IMR-90 (cell line): ENCODE data around the gene ADCY4. TPM values are rescaled to one million over a fixed set of nuclear protein-coding genes. Genes with fewer than 3 reads are reported as not detected.

ENCODE experiments used
- ATAC-seq: fragments of 200-7000 bp; cut with Tn5 transposase; 2 replicates; pipeline ENCODE4 v1.9.1; 2020; ENCODE audit warnings: low read depth, mild to moderate bottlenecking, moderate library complexity
- BruUV-seq: library from RNA; stranded (reverse); fragments of 400-500 nt; replicated peaks from 2 replicates; lab custom pipeline; 2021; lab: Mats Ljungman, UMichigan
- CTCF ChIA-PET: fragments of 300-600 bp; formaldehyde crosslinking; extraction: SDS; loops from one replicate; lab custom pipeline; 2021; ENCODE audit warnings: antibody characterized with exemption; lab: Yijun Ruan, JAX
- POLR2A ChIA-PET: fragments of 300-600 bp; sonication (Branson Sonifier 250); formaldehyde crosslinking; loops from one replicate; lab custom pipeline; 2022; ENCODE audit warnings: antibody characterized with exemption; ENCODE audit not compliant: unreplicated experiment; lab: Charles Lee
- DNase-seq: peaks from one replicate; pipeline ENCODE4 v3.0.0; 2013
- H2AFZ ChIP-seq: replicated peaks from 2 replicates; pipeline ENCODE3; 2013; ENCODE audit warnings: low read length, mild to moderate bottlenecking; ENCODE audit not compliant: poor library complexity
- H2AK5ac ChIP-seq: 2 replicates; pipeline ENCODE4 v1.6.1; 2013; ENCODE audit warnings: low read depth, low read length, inconsistent platforms
- H2AK9ac ChIP-seq: replicated peaks from 2 replicates; pipeline ENCODE3; 2013; ENCODE audit warnings: mild to moderate bottlenecking, low read depth, low read length, moderate library complexity; ENCODE audit not compliant: poor library complexity
- H2BK120ac ChIP-seq: 2 replicates; pipeline ENCODE4 v1.6.1; 2013; ENCODE audit warnings: low read depth, low read length, inconsistent platforms
- H2BK15ac ChIP-seq: 3 replicates; pipeline ENCODE4 v1.6.1; 2013; ENCODE audit warnings: low read depth, low read length, inconsistent platforms
- H2BK20ac ChIP-seq: 2 replicates; pipeline ENCODE4 v1.6.1; 2013; ENCODE audit warnings: low read depth, mild to moderate bottlenecking, inconsistent platforms, low read length, moderate library complexity
- H2BK5ac ChIP-seq: 2 replicates; pipeline ENCODE4 v1.6.1; 2013; ENCODE audit warnings: mild to moderate bottlenecking, low read depth, low read length, inconsistent platforms; ENCODE audit not compliant: poor library complexity, severe bottlenecking
- H3K14ac ChIP-seq: replicated peaks from 2 replicates; pipeline ENCODE4 v1.6.1; 2013; ENCODE audit warnings: low read depth, low read length, inconsistent platforms
- H3K18ac ChIP-seq: 2 replicates; pipeline ENCODE4 v1.6.1; 2013; ENCODE audit warnings: low read depth, low read length, control low read depth
- H3K23ac ChIP-seq: 2 replicates; pipeline ENCODE4 v1.6.1; 2013; ENCODE audit warnings: low read depth, low read length, inconsistent platforms
- H3K27ac ChIP-seq: 2 replicates; pipeline ENCODE4 v1.5.1; 2013; ENCODE audit warnings: mild to moderate bottlenecking, control low read depth, low read length; ENCODE audit not compliant: insufficient read depth
- H3K27me3 ChIP-seq: 2 replicates; pipeline ENCODE4 v1.6.1; 2013; ENCODE audit warnings: low read length; ENCODE audit not compliant: control insufficient read depth, insufficient read depth
- H3K36me3 ChIP-seq: 2 replicates; pipeline ENCODE4 v1.6.1; 2013; ENCODE audit warnings: low read length, mixed read lengths; ENCODE audit not compliant: control insufficient read depth, insufficient read depth
- H3K4ac ChIP-seq: 2 replicates; pipeline ENCODE4 v1.6.1; 2013; ENCODE audit warnings: low read depth, low read length, inconsistent platforms
- H3K4me1 ChIP-seq: 2 replicates; pipeline ENCODE4 v1.6.1; 2013; ENCODE audit warnings: low read length, mixed read lengths; ENCODE audit not compliant: control insufficient read depth, insufficient read depth
- H3K4me2 ChIP-seq: 2 replicates; pipeline ENCODE4 v1.6.1; 2013; ENCODE audit warnings: low read depth, mild to moderate bottlenecking, control low read depth, low read length, moderate library complexity
- H3K4me3 ChIP-seq: 2 replicates; pipeline ENCODE4 v1.5.1; 2013; ENCODE audit warnings: low read depth, mild to moderate bottlenecking, control low read depth, low read length, moderate library complexity; ENCODE audit not compliant: insufficient read depth
- H3K56ac ChIP-seq: 2 replicates; pipeline ENCODE4 v1.6.1; 2013; ENCODE audit warnings: low read length, inconsistent platforms; ENCODE audit not compliant: insufficient read depth; ENCODE audit errors: extremely low read depth
- H3K79me1 ChIP-seq, 2 experiments: 2 replicates each; pipeline ENCODE4 v1.6.1; 2013; ENCODE audit warnings: low read length in 2 of 2, inconsistent platforms in 1 of 2, low read depth in 1 of 2
- H3K9ac ChIP-seq: 2 replicates; pipeline ENCODE4 v1.6.1; 2013; ENCODE audit warnings: low read depth, low read length, control low read depth
- H3K9me1 ChIP-seq: 2 replicates; pipeline ENCODE4 v1.6.1; 2013; ENCODE audit warnings: low read length, inconsistent platforms; ENCODE audit not compliant: insufficient read depth
- H3K9me3 ChIP-seq: 2 replicates; pipeline ENCODE4 v1.6.1; 2013; ENCODE audit warnings: low read length; ENCODE audit not compliant: control insufficient read depth, insufficient read depth
- H4K20me1 ChIP-seq: 2 replicates; pipeline ENCODE4 v1.6.1; 2013; ENCODE audit warnings: low read length, inconsistent platforms; ENCODE audit not compliant: insufficient read depth
- H4K5ac ChIP-seq: 2 replicates; pipeline ENCODE4 v1.6.1; 2013; ENCODE audit warnings: mild to moderate bottlenecking, low read depth, low read length, control low read depth
- H4K8ac ChIP-seq, 2 experiments: 2 replicates each; pipeline ENCODE4 v1.6.1; 2013; ENCODE audit warnings: low read depth in 2 of 2, low read length in 2 of 2, control low read depth in 1 of 2, inconsistent platforms in 1 of 2
- H4K91ac ChIP-seq: 2 replicates; pipeline ENCODE4 v1.6.1; 2013; ENCODE audit warnings: low read depth, low read length, inconsistent platforms; ENCODE audit not compliant: insufficient read depth
- BHLHE40 ChIP-seq: fragments of 150-350 bp; IDR thresholded peaks from 2 replicates; pipeline ENCODE4 v1.6.1; 2016; ENCODE audit warnings: mild to moderate bottlenecking, low read depth, low read length
- CHD1 ChIP-seq: IDR thresholded peaks from 2 replicates; pipeline ENCODE4 v1.6.1; 2012; ENCODE audit warnings: low read depth, low read length, improper control_type of control experiment
- ELK1 ChIP-seq: fragments of 150-350 bp; IDR thresholded peaks from 2 replicates; pipeline ENCODE4 v1.6.1; 2016; ENCODE audit warnings: low read depth, mild to moderate bottlenecking, low read length, moderate library complexity, borderline replicate concordance
- MAFK ChIP-seq: IDR thresholded peaks from 2 replicates; pipeline ENCODE4 v1.6.1; 2012; ENCODE audit warnings: low read depth, low read length, improper control_type of control experiment
- MAZ ChIP-seq: IDR thresholded peaks from 2 replicates; pipeline ENCODE4 v1.6.1; 2012; ENCODE audit warnings: low read depth, mild to moderate bottlenecking, low read length, improper control_type of control experiment, moderate library complexity, borderline replicate concordance
- POLR2A ChIP-seq: IDR thresholded peaks from 2 replicates; pipeline ENCODE4 v1.6.1; 2012; ENCODE audit warnings: mild to moderate bottlenecking, low read depth, low read length
- RCOR1 ChIP-seq: IDR thresholded peaks from 2 replicates; pipeline ENCODE4 v1.6.1; 2012; ENCODE audit warnings: mild to moderate bottlenecking, low read length, improper control_type of control experiment; ENCODE audit not compliant: insufficient replicate concordance
- RFX5 ChIP-seq: IDR thresholded peaks from 2 replicates; pipeline ENCODE4 v1.8.0; 2012; ENCODE audit warnings: low read depth, mild to moderate bottlenecking, low read length, moderate library complexity
- WGBS, 2 experiments: methylation state at CpG; one replicate each; pipeline versions ENCODE4 v1.1.5 to v1.1.7; 2013; ENCODE audit warnings: missing lambda C conversion rate in 2 of 2; ENCODE audit not compliant: insufficient read length in 1 of 2; ENCODE audit errors: extremely low coverage in 2 of 2; 5-methylcytosine and 5-hydroxymethylcytosine counted together
- dilution Hi-C: fragments of 300-500 bp; cut with HindIII; formaldehyde crosslinking; loops from one replicate; pipeline ENCODE4 v1.14.3; 2018; ENCODE audit warnings: low sequenced_read_pairs; ENCODE audit not compliant: unreplicated experiment
- in situ Hi-C: fragments of 300-500 bp; cut with MboI; formaldehyde crosslinking; loops from 3 replicates; pipeline ENCODE4 v1.14.3; 2019; ENCODE audit warnings: low sequenced_read_pairs, inconsistent platforms, mixed read lengths
- intact Hi-C: fragments of 100-400 bp; cut with micrococcal nuclease; formaldehyde crosslinking; loops from 2 replicates; pipeline ENCODE4 v1.10.0; 2022
- polyA plus RNA-seq, 3 experiments: library from polyadenylated mRNA; depleted of rRNA; stranded (reverse); fragments of >200 nt; gene quantifications; 2 replicates each; pipeline ENCODE4 v1.2.3, GENCODE V29; 2012; ENCODE audit warnings: low replicate concordance in 1 of 3
- total RNA-seq: library from RNA; depleted of rRNA; stranded (reverse); fragments of >200 nt; gene quantifications from 2 replicates; pipeline ENCODE4 v1.2.3, GENCODE V29; 2012
- TF ChIP-seq, protein P1 (sequence below): fragments of 150-350 bp; IDR thresholded peaks from 2 replicates; pipeline ENCODE4 v1.6.1; 2017; ENCODE audit warnings: mild to moderate bottlenecking, antibody characterized with exemption, low read length, low read depth

The ADCY4 gene
- total and polyA plus RNA-seq, 2 of the 4 experiments (the other 2 are of a cell fraction), result not detected

DNA sequence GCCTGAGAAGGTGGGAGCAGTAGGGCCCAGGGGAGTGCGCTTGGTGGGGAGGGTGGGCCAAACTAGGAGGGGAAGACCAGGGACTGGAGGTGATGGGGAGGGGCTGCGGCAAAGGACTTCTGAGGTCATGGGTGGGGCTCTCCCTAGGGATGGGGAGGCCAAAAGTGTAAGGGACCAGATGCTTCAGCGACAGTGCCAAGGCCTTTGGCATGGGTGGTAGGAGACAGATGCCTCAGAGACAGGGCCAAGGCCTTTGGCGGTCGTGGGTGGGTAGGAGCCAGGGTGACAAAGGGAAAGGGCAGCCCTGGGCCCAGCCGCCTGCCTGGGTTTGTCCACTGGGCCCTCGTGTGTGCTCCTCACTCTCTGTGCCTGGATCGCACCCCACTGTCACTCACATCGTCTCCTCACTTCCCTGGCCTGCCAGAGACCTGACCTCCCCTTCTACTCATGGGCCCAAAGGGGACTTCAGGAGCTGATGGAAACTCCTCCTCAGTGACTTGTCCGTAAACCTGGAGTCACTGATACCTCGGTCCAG, 50.3 kb downstream of the ADCY4 start:
- dilution Hi-C loops (no loop called here), in situ Hi-C loops (no loop called here), intact Hi-C loops (no loop called here)
- no peak overlapping the region for H3K23ac ChIP-seq
- peaks cover 0 to 10% of the 10 kb centered on the region in 2 experiments; a peak in 2 of 4 replicates for H3K79me1 ChIP-seq
- H2AK5ac ChIP-seq, result no peak overlapping the region
- no peak overlapping the region for H3K4me3 ChIP-seq
- H3K4ac ChIP-seq, result no peak overlapping the region
- H2BK15ac ChIP-seq, result no peak overlapping the region
- H3K27ac ChIP-seq, result no peak overlapping the region
- no peak overlapping the region for H2BK20ac ChIP-seq
- DNase-seq (no peak), ATAC-seq (no peak)
- no peak for TF ChIP-seq RFX5
- TF ChIP-seq MAZ, result no peak
- TF ChIP-seq RCOR1, result no peak
- TF ChIP-seq MAFK, result no peak
- TF ChIP-seq, protein P1, sequence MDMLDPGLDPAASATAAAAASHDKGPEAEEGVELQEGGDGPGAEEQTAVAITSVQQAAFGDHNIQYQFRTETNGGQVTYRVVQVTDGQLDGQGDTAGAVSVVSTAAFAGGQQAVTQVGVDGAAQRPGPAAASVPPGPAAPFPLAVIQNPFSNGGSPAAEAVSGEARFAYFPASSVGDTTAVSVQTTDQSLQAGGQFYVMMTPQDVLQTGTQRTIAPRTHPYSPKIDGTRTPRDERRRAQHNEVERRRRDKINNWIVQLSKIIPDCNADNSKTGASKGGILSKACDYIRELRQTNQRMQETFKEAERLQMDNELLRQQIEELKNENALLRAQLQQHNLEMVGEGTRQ, result no peak
- no peak for TF ChIP-seq ELK1
- no peak for TF ChIP-seq POLR2A
- no peak for TF ChIP-seq BHLHE40
- no peak for TF ChIP-seq CHD1
- ChIA-PET CTCF (no interaction called here), POLR2A (no interaction called here)
- H3K27me3 ChIP-seq, result no peaks in the 10 kb centered on the region
- no peak overlapping the region for H4K91ac ChIP-seq
- no peak overlapping the region for H2BK120ac ChIP-seq
- H4K20me1 ChIP-seq, result no peaks in the 10 kb centered on the region; the same call in 1 of the 2 replicates
- no peak overlapping the region for H3K14ac ChIP-seq
- 75% methylated on average over 4 of the region's 11 CpGs; no CpG with 5 or more reads in 1 of the 2 experiments for WGBS, 2 experiments
- H3K9me3 ChIP-seq, result no peaks in the 10 kb centered on the region
- no peak overlapping the region for H2AK9ac ChIP-seq
- H3K18ac ChIP-seq, result no peak overlapping the region
- no peaks in the 10 kb centered on the region; the same call in 1 of the 2 replicates for H3K9me1 ChIP-seq
- H2BK5ac ChIP-seq, result no peak overlapping the region
- H3K9ac ChIP-seq, result no peak overlapping the region
- no peak overlapping the region for H3K4me2 ChIP-seq
- no peak overlapping the region for H3K56ac ChIP-seq
- no peak overlapping the region for H4K8ac ChIP-seq
- no peaks in the 10 kb centered on the region for H3K4me1 ChIP-seq
- no TSS peak for BruUV-seq
- no peak overlapping the region for H2AFZ ChIP-seq
- H4K5ac ChIP-seq, result no peak overlapping the region
- H3K36me3 ChIP-seq, result peaks cover 2% of the 10 kb centered on the region
